Measurements from ENCODE around the gene THAP5.
A peak's percentile ranks its signal among the peaks of the same experiment; 100 is the strongest.

The THAP5 gene

GRCh38 chr7:108569381-108570145 is at the start of gene THAP5, which contains the start of gene DNAJB9:
Gene THAP5 (minus strand): TSS chr7:108569706. CDS start chr7:108569569, 137 bp downstream.
Gene DNAJB9 (plus strand): TSS chr7:108569874. CDS start chr7:108571727, 1,853 bp downstream.
- DNase-seq = peak; percentile 100

- no peak for DNase-seq
These were observed 48.5 kb upstream of the THAP5 start for GRCh38 chr7:108618056-108618455.

- no peak for DNase-seq
These were observed 45.4 kb upstream of the THAP5 start for GRCh38 chr7:108614896-108615295.

- no peak for DNase-seq
These were observed 44.5 kb upstream of the THAP5 start for GRCh38 chr7:108613949-108614381.

- no peak for DNase-seq
These were observed 43.8 kb upstream of the THAP5 start for GRCh38 chr7:108613147-108613948.

- DNase-seq = no peak
These were observed 41.8 kb upstream of the THAP5 start for GRCh38 chr7:108611268-108611667.

GRCh38 chr7:108609643-108610042 is 40.1 kb upstream of the THAP5 start:
- no peak for DNase-seq

GRCh38 chr7:108605559-108606201 is 36.2 kb upstream of the THAP5 start:
- DNase-seq = no peak

- DNase-seq = no peak
These were observed 35.0 kb upstream of the THAP5 start for GRCh38 chr7:108604307-108605077.

- no peak for DNase-seq
These were observed 34.3 kb upstream of the THAP5 start for GRCh38 chr7:108603656-108604306.

GRCh38 chr7:108600399-108600798 is 30.9 kb upstream of the THAP5 start:
- DNase-seq = no peak

GRCh38 chr7:108598914-108599580 is 29.5 kb upstream of the THAP5 start:
- no peak for DNase-seq

- DNase-seq = no peak
These were observed 28.6 kb upstream of the THAP5 start for GRCh38 chr7:108598153-108598552.

- DNase-seq = no peak
These were observed 27.1 kb upstream of the THAP5 start for GRCh38 chr7:108596560-108596959.

GRCh38 chr7:108592646-108593201 is 23.2 kb upstream of the THAP5 start:
- DNase-seq = no peak

GRCh38 chr7:108590606-108591005 is 21.1 kb upstream of the THAP5 start:
- no peak for DNase-seq

- DNase-seq = no peak
These were observed 20.4 kb upstream of the THAP5 start for GRCh38 chr7:108589874-108590273.

GRCh38 chr7:108589199-108589598 is 19.7 kb upstream of the THAP5 start:
- DNase-seq = no peak

- no peak for DNase-seq
These were observed 16.8 kb upstream of the THAP5 start for GRCh38 chr7:108586274-108586710.

- DNase-seq = no peak
These were observed 16.3 kb upstream of the THAP5 start for GRCh38 chr7:108585843-108586242.

GRCh38 chr7:108584211-108584610 is 14.7 kb upstream of the THAP5 start:
- no peak for DNase-seq

All from NK-92 treated with Interleukin-12 subunit alpha and Interleukin-12 subunit beta, amount 100 ng/mL, for 24 hours (cell line).